Liver (tissue), 9 donors: ENCODE data around the gene ST7L. TPM values are rescaled to one million over a fixed set of nuclear protein-coding genes. Genes with fewer than 3 reads are reported as not detected.

Experiments used
- DNase-seq: peaks from one replicate; pipeline ENCODE4 v3.0.0-alpha.2; 2017; ENCODE audit warnings: low spot score
- H3K27ac ChIP-seq, 2 donors: one replicate each; pipeline ENCODE4 v1.7.0; 2013; ENCODE audit warnings: inconsistent platforms in 2 of 2, low read length in 2 of 2, control low read depth in 1 of 2, low read depth in 1 of 2, mild to moderate bottlenecking in 1 of 2
- H3K27me3 ChIP-seq, 4 donors: one replicate each; pipeline versions ENCODE4 v1.6.1 to v1.7.0; 2013; ENCODE audit warnings: low read length in 3 of 4, inconsistent platforms in 1 of 4, mild to moderate bottlenecking in 1 of 4, moderate library complexity in 1 of 4; ENCODE audit not compliant: control insufficient read depth in 4 of 4, insufficient read depth in 4 of 4
- H3K36me3 ChIP-seq, 4 donors: one replicate each; pipeline versions ENCODE4 v1.6.1 to v1.7.0; 2013; ENCODE audit warnings: low read length in 3 of 4, mild to moderate bottlenecking in 3 of 4, low read depth in 1 of 4, moderate library complexity in 1 of 4; ENCODE audit not compliant: control insufficient read depth in 4 of 4, insufficient read depth in 3 of 4
- H3K4me1 ChIP-seq, 4 donors: one replicate each; pipeline versions ENCODE4 v1.6.1 to v1.7.0; 2013; ENCODE audit warnings: low read length in 3 of 4, mild to moderate bottlenecking in 3 of 4, moderate library complexity in 1 of 4; ENCODE audit not compliant: control insufficient read depth in 4 of 4, insufficient read depth in 4 of 4
- H3K4me3 ChIP-seq, 3 donors: one replicate each; pipeline versions ENCODE4 v1.6.1 to v1.7.0; 2013; ENCODE audit warnings: low read length in 3 of 3, control low read depth in 1 of 3, low read depth in 1 of 3, mild to moderate bottlenecking in 1 of 3
- H3K9ac ChIP-seq, 2 donors: one replicate each; pipeline ENCODE4 v1.7.0; 2013; ENCODE audit warnings: low read length in 2 of 2, mild to moderate bottlenecking in 2 of 2, moderate library complexity in 2 of 2, control low read depth in 1 of 2, low read depth in 1 of 2
- H3K9me3 ChIP-seq, 4 donors: one replicate each; pipeline versions ENCODE4 v1.6.1 to v1.7.0; 2013; ENCODE audit warnings: low read length in 3 of 4; ENCODE audit not compliant: control insufficient read depth in 4 of 4
- FOXA1 ChIP-seq: IDR thresholded peaks from 2 replicates; pipeline ENCODE4 v1.6.1; 2016; ENCODE audit warnings: antibody characterized with exemption
- HNF4G ChIP-seq: IDR thresholded peaks from 2 replicates; pipeline ENCODE4 v1.6.1; 2016; ENCODE audit warnings: antibody characterized with exemption
- REST ChIP-seq: IDR thresholded peaks from 2 replicates; pipeline ENCODE4 v1.6.1; 2016; ENCODE audit warnings: antibody characterized with exemption, mild to moderate bottlenecking
- RXRA ChIP-seq, 2 donors: IDR thresholded peaks; 2 replicates each; pipeline ENCODE4 v1.6.1; 2017 to 2018; ENCODE audit warnings: antibody characterized with exemption in 2 of 2, mild to moderate bottlenecking in 1 of 2
- SP1 ChIP-seq: IDR thresholded peaks from 2 replicates; pipeline ENCODE4 v1.6.1; 2018; ENCODE audit warnings: antibody characterized with exemption, mild to moderate bottlenecking
- YY1 ChIP-seq: IDR thresholded peaks from 2 replicates; pipeline ENCODE4 v1.6.1; 2016; ENCODE audit warnings: antibody characterized with exemption, mild to moderate bottlenecking
- ZBTB33 ChIP-seq: IDR thresholded peaks from 2 replicates; pipeline ENCODE4 v1.6.1; 2016; ENCODE audit warnings: antibody characterized with exemption
- polyA plus RNA-seq, 2 donors: library from polyadenylated mRNA; stranded (reverse) in 1 of 2; unstranded in 1 of 2; fragments of 200-250 nt in 1 of 2; fragments of >200 nt in 1 of 2; fragmentation: Nextera tagmentation in 1 of 2; extraction: Ambion mirVana in 1 of 2; gene quantifications; one replicate each; pipeline versions ENCODE4 v1.2.1 to v1.2.3, GENCODE V29; 2013 to 2015
- total RNA-seq, 2 donors: library from RNA; depleted of rRNA; stranded (reverse); fragments of >200 nt; gene quantifications; one replicate each; pipeline ENCODE4 v1.2.3, GENCODE V29; 2014
- TF ChIP-seq, protein P1 (sequence below): fragments of 150-350 bp; IDR thresholded peaks from 2 replicates; pipeline ENCODE4 v1.5.1; 2017; ENCODE audit warnings: improper control_type of control experiment, low read depth, low read length; ENCODE audit not compliant: missing input control
- TF ChIP-seq, protein P2 (sequence below): IDR thresholded peaks from 2 replicates; pipeline ENCODE4 v1.6.1; 2016; ENCODE audit warnings: antibody characterized with exemption
- donor health status: healthy.
- donor health status: healthy.
- donor health status: healthy.
- donor health status: healthy.
- donor health status: healthy.

ST7L gene
- total and polyA plus RNA-seq, 4 donors = 4.9 to 13.6 (median 9.5) TPM

GRCh38 chr1:112581586-112582192, 37.3 kb downstream of the ST7L start:
- peaks cover 0 to 15% (median 6%) of the 10 kb centered on the region in 4 donors for H3K36me3 ChIP-seq
- DNase-seq = no peak

More at GRCh38 chr1:112581586-112582192, 37.3 kb downstream of the ST7L start:
- Histone ChIP-seq H3K27me3 (no peaks in the 10 kb centered on the region), H3K4me1 (no peaks in the 10 kb centered on the region), H3K9me3 (no peaks in the 10 kb centered on the region), H3K9ac (no peak overlapping the region), H3K4me3 (no peak overlapping the region), H3K27ac (no peak overlapping the region)
- TF ChIP-seq FOXA1 (no peak), SP1 (no peak), ZBTB33 (no peak), YY1 (no peak), HNF4G (no peak), RXRA (IDR thresholded peaks at IDR 0.05) (no peak), REST (no peak)
- TF ChIP-seq, protein P1, sequence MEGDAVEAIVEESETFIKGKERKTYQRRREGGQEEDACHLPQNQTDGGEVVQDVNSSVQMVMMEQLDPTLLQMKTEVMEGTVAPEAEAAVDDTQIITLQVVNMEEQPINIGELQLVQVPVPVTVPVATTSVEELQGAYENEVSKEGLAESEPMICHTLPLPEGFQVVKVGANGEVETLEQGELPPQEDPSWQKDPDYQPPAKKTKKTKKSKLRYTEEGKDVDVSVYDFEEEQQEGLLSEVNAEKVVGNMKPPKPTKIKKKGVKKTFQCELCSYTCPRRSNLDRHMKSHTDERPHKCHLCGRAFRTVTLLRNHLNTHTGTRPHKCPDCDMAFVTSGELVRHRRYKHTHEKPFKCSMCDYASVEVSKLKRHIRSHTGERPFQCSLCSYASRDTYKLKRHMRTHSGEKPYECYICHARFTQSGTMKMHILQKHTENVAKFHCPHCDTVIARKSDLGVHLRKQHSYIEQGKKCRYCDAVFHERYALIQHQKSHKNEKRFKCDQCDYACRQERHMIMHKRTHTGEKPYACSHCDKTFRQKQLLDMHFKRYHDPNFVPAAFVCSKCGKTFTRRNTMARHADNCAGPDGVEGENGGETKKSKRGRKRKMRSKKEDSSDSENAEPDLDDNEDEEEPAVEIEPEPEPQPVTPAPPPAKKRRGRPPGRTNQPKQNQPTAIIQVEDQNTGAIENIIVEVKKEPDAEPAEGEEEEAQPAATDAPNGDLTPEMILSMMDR = no peak
- TF ChIP-seq, protein P2, sequence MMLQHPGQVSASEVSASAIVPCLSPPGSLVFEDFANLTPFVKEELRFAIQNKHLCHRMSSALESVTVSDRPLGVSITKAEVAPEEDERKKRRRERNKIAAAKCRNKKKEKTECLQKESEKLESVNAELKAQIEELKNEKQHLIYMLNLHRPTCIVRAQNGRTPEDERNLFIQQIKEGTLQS = no peak
